Measurements from ENCODE around the gene ZFYVE21.

ZFYVE21 gene

GRCh38 chr14:103705504-103706284, 9.9 kb upstream of the ZFYVE21 start:
- no peak for DNase-seq (ENCODE audit: low spot score)

- no peak for DNase-seq (ENCODE audit: low spot score)
These were observed 8.9 kb upstream of the ZFYVE21 start for GRCh38 chr14:103706551-103707328.

- no peak for DNase-seq (ENCODE audit: low spot score)
These were observed 8.0 kb upstream of the ZFYVE21 start for GRCh38 chr14:103707329-103708263.

- no peak for DNase-seq (ENCODE audit: low spot score)
These were observed 6.8 kb upstream of the ZFYVE21 start for GRCh38 chr14:103708750-103709187.

- no peak for DNase-seq (ENCODE audit: low spot score)
These were observed 5.8 kb upstream of the ZFYVE21 start for GRCh38 chr14:103709814-103710213.

GRCh38 chr14:103710771-103711377, 4.7 kb upstream of the ZFYVE21 start:
- DNase-seq (ENCODE audit: low spot score) = peak; percentile 48

- DNase-seq (ENCODE audit: low spot score) = no peak
These were observed 3.8 kb upstream of the ZFYVE21 start for GRCh38 chr14:103711516-103712431.

GRCh38 chr14:103712633-103713247, 2.9 kb upstream of the ZFYVE21 start:
- DNase-seq (ENCODE audit: low spot score) = no peak

GRCh38 chr14:103713304-103714062, 2.1 kb upstream of the ZFYVE21 start:
- DNase-seq (ENCODE audit: low spot score) = no peak

GRCh38 chr14:103714063-103714724, 1.4 kb upstream of the ZFYVE21 start:
- DNase-seq (ENCODE audit: low spot score) = no peak

GRCh38 chr14:103716091-103716801, 636 bp downstream of the ZFYVE21 start:
- DNase-seq (ENCODE audit: low spot score) = no peak

GRCh38 chr14:103716899-103717411, 1.3 kb downstream of the ZFYVE21 start:
- no peak for DNase-seq (ENCODE audit: low spot score)

GRCh38 chr14:103718572-103718971, 3.0 kb downstream of the ZFYVE21 start:
- DNase-seq (ENCODE audit: low spot score) = no peak

GRCh38 chr14:103719751-103720150, 4.1 kb downstream of the ZFYVE21 start:
- DNase-seq (ENCODE audit: low spot score) = no peak

GRCh38 chr14:103721334-103722120, 5.9 kb downstream of the ZFYVE21 start:
- DNase-seq (ENCODE audit: low spot score) = no peak

GRCh38 chr14:103723748-103724081, 8.1 kb downstream of the ZFYVE21 start:
- no peak for DNase-seq (ENCODE audit: low spot score)

- DNase-seq (ENCODE audit: low spot score) = no peak
These were observed 8.5 kb downstream of the ZFYVE21 start for GRCh38 chr14:103724116-103724515.

All from kidney capillary endothelial cell (primary cell).